G401 (cell line): Measurements from ENCODE around the gene NTPCR. TPM values are rescaled to one million over a fixed set of nuclear protein-coding genes. Genes with fewer than 3 reads are reported as not detected.
A peak's percentile ranks its signal among the peaks of the same experiment; 100 is the strongest.
"Not testable (repeated sequence)": the region's sequence is repeated elsewhere in the genome, so short reads cannot be mapped to it uniquely, and the experiment has no call there.

Experiments used
- DNase-seq: peaks from one replicate; pipeline ENCODE4 v3.0.0-alpha.2; 2015; ENCODE audit warnings: low spot score
- in situ Hi-C: cut with HindIII; loops from 2 replicates; pipeline ENCODE4 v1.10.0; 2016; ENCODE audit warnings: low sequenced_read_pairs, mixed read lengths
- total RNA-seq: library from RNA; depleted of rRNA; stranded (reverse); fragments of >200 nt; shearing (Covaris generic); gene quantifications from 2 replicates; pipeline ENCODE4 v1.2.3, GENCODE V29; 2014; rRNA removed

The NTPCR gene
- 46.2 and 50.5 TPM in 2 replicates for total RNA-seq

GRCh38 chr1:232950197-232951176, at the start of gene NTPCR:
TSS of gene NTPCR (plus strand) at chr1:232950611. CDS start at chr1:232950711, 100 bp downstream.
- peak; percentile 90 for DNase-seq
- in situ Hi-C loops: no loop called here

GRCh38 chr1:232900818-232901217, 49.6 kb upstream of the NTPCR start:
- in situ Hi-C loops: no loop called here

GRCh38 chr1:232901255-232901654, 49.2 kb upstream of the NTPCR start:
- no peak for DNase-seq
- in situ Hi-C loops: no loop called here

More at GRCh38 chr1:232900818-232901217, 49.6 kb upstream of the NTPCR start:
- DNase-seq: no peak

GRCh38 chr1:232902774-232903350, 47.5 kb upstream of the NTPCR start:
- in situ Hi-C loops: no loop called here
- no peak for DNase-seq

- in situ Hi-C loops: no loop called here
- DNase-seq: no peak
These were observed 46.3 kb upstream of the NTPCR start for GRCh38 chr1:232904131-232904530.

GRCh38 chr1:232904566-232904965, 45.8 kb upstream of the NTPCR start:
- in situ Hi-C loops: no loop called here
- no peak for DNase-seq

- DNase-seq: no peak
- in situ Hi-C loops: no loop called here
These were observed 44.9 kb upstream of the NTPCR start for GRCh38 chr1:232905331-232906034.

- in situ Hi-C loops: no loop called here
- DNase-seq: no peak
These were observed 44.0 kb upstream of the NTPCR start for GRCh38 chr1:232906441-232906840.

GRCh38 chr1:232908831-232909230, 41.6 kb upstream of the NTPCR start:
- in situ Hi-C loops: no loop called here
- no peak for DNase-seq

GRCh38 chr1:232909752-232910151, 40.7 kb upstream of the NTPCR start:
- no peak for DNase-seq
- in situ Hi-C loops: no loop called here

- no peak for DNase-seq
- in situ Hi-C loops: no loop called here
These were observed 39.3 kb upstream of the NTPCR start for GRCh38 chr1:232911027-232911599.

GRCh38 chr1:232912845-232913580, 37.4 kb upstream of the NTPCR start:
- no peak for DNase-seq
- in situ Hi-C loops: no loop called here

GRCh38 chr1:232914271-232914670, 36.1 kb upstream of the NTPCR start:
- DNase-seq, in situ Hi-C loops: not testable (repeated sequence)

- DNase-seq: no peak
- in situ Hi-C loops: no loop called here
These were observed 35.2 kb upstream of the NTPCR start for GRCh38 chr1:232915212-232915611.

GRCh38 chr1:232917053-232917452, 33.4 kb upstream of the NTPCR start:
- no peak for DNase-seq
- in situ Hi-C loops: no loop called here

- no peak for DNase-seq
- in situ Hi-C loops: no loop called here
These were observed 29.0 kb upstream of the NTPCR start for GRCh38 chr1:232921381-232921780.

GRCh38 chr1:232922485-232922884, 27.9 kb upstream of the NTPCR start:
- no peak for DNase-seq
- in situ Hi-C loops: no loop called here

- DNase-seq: no peak
- in situ Hi-C loops: no loop called here
These were observed 26.5 kb upstream of the NTPCR start for GRCh38 chr1:232923739-232924386.
